ENCODE data around the gene SH2B3.
"Not testable (repeated sequence)": the region's sequence is repeated elsewhere in the genome, so short reads cannot be mapped to it uniquely, and the experiment has no call there.

Gene SH2B3

DNA sequence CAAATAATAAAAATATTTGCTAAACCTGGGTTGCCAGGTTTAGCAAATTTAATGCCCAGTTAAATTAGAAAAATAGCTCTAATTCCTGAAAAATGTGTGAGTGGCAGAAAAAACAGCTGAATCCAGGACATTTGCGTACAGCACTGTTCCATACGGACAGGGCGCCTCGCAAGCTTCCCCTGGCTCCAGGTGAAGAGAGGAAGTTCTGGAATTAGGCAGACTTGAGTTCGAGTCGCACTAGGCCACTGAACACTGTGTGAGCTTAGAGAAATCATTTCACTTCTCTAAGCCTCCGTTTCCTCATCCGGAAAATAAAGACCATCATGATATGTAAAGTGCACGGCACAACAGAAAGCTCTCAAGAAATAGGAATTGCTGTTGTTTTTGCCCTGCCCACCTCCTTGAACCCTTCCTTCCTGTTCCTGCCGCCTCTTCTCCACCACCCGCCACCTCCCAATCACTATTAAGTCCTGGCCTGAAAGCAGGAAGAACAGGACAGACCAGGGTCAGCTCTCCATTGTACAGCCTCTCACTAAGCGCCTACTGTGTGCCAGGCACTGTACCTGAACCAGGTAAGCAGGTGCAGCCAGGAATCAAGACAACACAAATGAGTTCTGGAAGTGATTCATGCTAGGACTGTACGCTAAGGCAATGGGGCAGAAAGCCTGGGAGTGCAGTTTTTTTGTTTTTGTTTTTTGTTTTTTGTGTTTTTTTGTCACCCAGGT lies 36.1 kb upstream of the SH2B3 start:
- peak overlapping the region; percentile 75 for H3K27ac ChIP-seq
- no peak for TF ChIP-seq ZFX (IDR thresholded peaks at IDR 0.05)
- TF ChIP-seq, protein P1, sequence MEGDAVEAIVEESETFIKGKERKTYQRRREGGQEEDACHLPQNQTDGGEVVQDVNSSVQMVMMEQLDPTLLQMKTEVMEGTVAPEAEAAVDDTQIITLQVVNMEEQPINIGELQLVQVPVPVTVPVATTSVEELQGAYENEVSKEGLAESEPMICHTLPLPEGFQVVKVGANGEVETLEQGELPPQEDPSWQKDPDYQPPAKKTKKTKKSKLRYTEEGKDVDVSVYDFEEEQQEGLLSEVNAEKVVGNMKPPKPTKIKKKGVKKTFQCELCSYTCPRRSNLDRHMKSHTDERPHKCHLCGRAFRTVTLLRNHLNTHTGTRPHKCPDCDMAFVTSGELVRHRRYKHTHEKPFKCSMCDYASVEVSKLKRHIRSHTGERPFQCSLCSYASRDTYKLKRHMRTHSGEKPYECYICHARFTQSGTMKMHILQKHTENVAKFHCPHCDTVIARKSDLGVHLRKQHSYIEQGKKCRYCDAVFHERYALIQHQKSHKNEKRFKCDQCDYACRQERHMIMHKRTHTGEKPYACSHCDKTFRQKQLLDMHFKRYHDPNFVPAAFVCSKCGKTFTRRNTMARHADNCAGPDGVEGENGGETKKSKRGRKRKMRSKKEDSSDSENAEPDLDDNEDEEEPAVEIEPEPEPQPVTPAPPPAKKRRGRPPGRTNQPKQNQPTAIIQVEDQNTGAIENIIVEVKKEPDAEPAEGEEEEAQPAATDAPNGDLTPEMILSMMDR (conservative IDR thresholded peaks at IDR 0.05), result no peak

- not testable (repeated sequence) for H3K27ac ChIP-seq
Measured at GRCh38 chr12:111373231-111373630, 32.5 kb upstream of the SH2B3 start.

DNA sequence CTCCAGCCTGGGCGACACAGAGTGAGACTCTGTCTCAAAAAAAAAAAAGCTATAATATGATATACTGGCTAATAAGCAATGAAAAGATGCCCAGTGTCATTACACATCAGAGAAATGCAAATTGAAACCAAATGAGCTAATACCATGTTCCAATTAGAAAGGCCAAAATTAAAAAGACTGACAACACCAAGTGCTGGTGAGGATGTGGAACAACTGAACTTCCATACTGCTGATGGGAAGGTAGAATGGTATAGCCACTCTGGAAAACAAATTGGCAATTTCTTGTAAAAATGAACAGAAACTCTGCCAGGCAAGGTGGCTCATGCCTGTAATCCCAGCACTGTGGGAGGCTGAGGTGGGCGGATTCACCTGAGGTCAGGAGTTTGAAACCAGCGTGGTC lies 28.3 kb upstream of the SH2B3 start:
- H3K27ac ChIP-seq, result no peak overlapping the region
- TF ChIP-seq, protein P1 (conservative IDR thresholded peaks at IDR 0.05), result no peak
- TF ChIP-seq ZFX (IDR thresholded peaks at IDR 0.05), result no peak

DNA sequence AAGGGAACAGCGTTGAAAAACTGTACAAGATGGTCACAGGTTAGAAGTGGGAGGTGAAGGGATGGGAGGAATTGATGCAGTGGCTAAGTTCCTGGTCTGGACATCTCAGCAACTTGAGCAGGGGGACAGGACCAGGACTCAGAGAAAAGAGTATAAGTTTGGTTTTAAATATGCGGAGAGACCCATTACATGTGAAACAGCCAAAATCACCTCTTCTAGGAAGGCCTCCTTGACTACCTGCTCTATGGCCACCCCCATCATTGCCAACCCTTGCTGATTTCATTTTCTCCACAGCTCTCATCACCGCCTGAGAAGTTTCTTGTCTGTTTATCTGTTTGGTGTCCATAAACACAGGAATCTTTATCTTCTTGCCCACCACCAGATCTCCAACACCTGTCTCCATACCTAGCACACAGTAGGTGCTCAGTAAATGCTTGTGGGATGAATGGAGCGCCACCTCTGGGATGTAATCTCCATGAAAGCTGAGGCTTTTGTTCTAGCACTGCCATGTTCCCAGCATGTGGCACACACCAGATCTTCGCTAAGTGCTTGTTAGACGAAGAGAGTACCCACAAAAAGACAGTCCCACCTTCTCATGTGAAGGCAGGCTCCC lies 25.7 kb upstream of the SH2B3 start:
- no peak for TF ChIP-seq ZFX (IDR thresholded peaks at IDR 0.05)
- TF ChIP-seq, protein P1 (conservative IDR thresholded peaks at IDR 0.05), result no peak
- no peak overlapping the region for H3K27ac ChIP-seq

- no peak overlapping the region for H3K27ac ChIP-seq
- no peak for TF ChIP-seq ZFX (IDR thresholded peaks at IDR 0.05)
- TF ChIP-seq, protein P1 (conservative IDR thresholded peaks at IDR 0.05), result no peak
Measured at GRCh38 chr12:111384596-111384995, 21.1 kb upstream of the SH2B3 start.

- TF ChIP-seq, protein P1 (conservative IDR thresholded peaks at IDR 0.05), result no peak
- no peak for TF ChIP-seq ZFX (IDR thresholded peaks at IDR 0.05)
- no peak overlapping the region for H3K27ac ChIP-seq
Measured at GRCh38 chr12:111386885-111387284, 18.8 kb upstream of the SH2B3 start.

- TF ChIP-seq, protein P1 (conservative IDR thresholded peaks at IDR 0.05), result no peak
- TF ChIP-seq ZFX (IDR thresholded peaks at IDR 0.05), result no peak
- no peak overlapping the region for H3K27ac ChIP-seq
Measured at GRCh38 chr12:111387747-111388323, 17.9 kb upstream of the SH2B3 start.
